Activated B cell treated with CpG ODN at 0.5 μM for 24 hours (primary cell): Measurements from ENCODE around the gene DDIT4. TPM values are rescaled to one million over a fixed set of nuclear protein-coding genes. Genes with fewer than 3 reads are reported as not detected.

Experiments used
- ATAC-seq: fragments of 200-7000 bp; cut with Tn5 transposase; one replicate; pipeline ENCODE4 v1.10.0; 2021; ENCODE audit warnings: low read depth, mild to moderate bottlenecking, moderate library complexity
- CTCF ChIA-PET: fragments of 350-600 bp; sonication (Branson Sonifier 250); formaldehyde crosslinking; loops from one replicate; lab custom pipeline; 2021; ENCODE audit warnings: antibody characterized with exemption; lab: Charles Lee
- POLR2A ChIA-PET: fragments of 350-600 bp; sonication (Branson Sonifier 250); formaldehyde crosslinking; loops from one replicate; lab custom pipeline; 2021; ENCODE audit warnings: antibody characterized with exemption; lab: Charles Lee
- DNase-seq: peaks from one replicate; pipeline ENCODE4 v3.0.0; 2022
- H3K27ac Mint-ChIP-seq: one replicate; pipeline ENCODE4 v1.8.0; 2020; ENCODE audit warnings: mixed read lengths
- H3K27me3 Mint-ChIP-seq: one replicate; pipeline ENCODE4 v1.8.0; 2021; ENCODE audit warnings: mixed read lengths
- H3K36me3 Mint-ChIP-seq: one replicate; pipeline ENCODE4 v1.8.0; 2021; ENCODE audit warnings: low read depth, mixed read lengths
- H3K4me1 Mint-ChIP-seq: one replicate; pipeline ENCODE4 v1.8.0; 2021; ENCODE audit warnings: mixed read lengths
- H3K4me3 Mint-ChIP-seq: one replicate; pipeline ENCODE4 v1.8.0; 2020; ENCODE audit warnings: mild to moderate bottlenecking, mixed read lengths
- H3K9me3 Mint-ChIP-seq: one replicate; pipeline ENCODE4 v1.8.0; 2020; ENCODE audit warnings: mixed read lengths
- CTCF ChIP-seq: fragments of 200-600 bp; IDR thresholded peaks from one replicate; pipeline ENCODE4 v1.8.0; 2022; ENCODE audit warnings: antibody characterized with exemption, mild to moderate bottlenecking
- intact Hi-C: fragments of 100-400 bp; cut with micrococcal nuclease; formaldehyde crosslinking; loops from one replicate; pipeline ENCODE4 v1.15.1; 2024
- total RNA-seq: library from RNA; stranded (reverse); gene quantifications from 2 replicates; pipeline ENCODE4 v1.2.3, GENCODE V29; 2022

The DDIT4 gene
- total RNA-seq, 1 donor from 2014 or later: 175 TPM

GRCh38 chr10:72276013-72276387, 2.3 kb downstream of the DDIT4 start:
- Mint-ChIP-seq H3K36me3 (peaks cover 32% of the 10 kb centered on the region), H3K27me3 (no peaks in the 10 kb centered on the region), H3K4me3 (peak overlapping the region; percentile 98), H3K9me3 (no peaks in the 10 kb centered on the region), H3K27ac (peak overlapping the region; percentile 94), H3K4me1 (peaks cover 38% of the 10 kb centered on the region)
- ChIA-PET CTCF (interaction anchor here (1.4 to 9.4 kb wide), 7 partner anchors 15 to 150 kb away, joined by 6 to 131 read pairs (median 16); no protein-coding TSS in a partner anchor), POLR2A (interaction anchor here (0.6 to 13.6 kb wide), 15 partner anchors 9 to 63 kb away, joined by 3 to 967 read pairs (median 12); partner anchors contain the start of genes ANAPC16 and ASCC1)
- TF ChIP-seq CTCF: no peak
- no peak for DNase-seq
- intact Hi-C loops: no loop called here
- no peak for ATAC-seq

GRCh38 chr10:72276421-72277339, 3.0 kb downstream of the DDIT4 start:
- peaks cover 36% of the 10 kb centered on the region for H3K4me1 Mint-ChIP-seq
- peak overlapping the region; percentile 94 for H3K27ac Mint-ChIP-seq
- DNase-seq: no peak
- H3K27me3 Mint-ChIP-seq: no peaks in the 10 kb centered on the region
- ATAC-seq: no peak
- H3K4me3 Mint-ChIP-seq: peak overlapping the region; percentile 98
- peaks cover 32% of the 10 kb centered on the region for H3K36me3 Mint-ChIP-seq
- ChIA-PET POLR2A (interaction anchor here (0.6 to 13.6 kb wide), 14 partner anchors 9 to 63 kb away, joined by 3 to 967 read pairs (median 34); partner anchors contain the start of genes ANAPC16 and ASCC1), CTCF (interaction anchor here (2.4 to 9.4 kb wide), 4 partner anchors 15 to 58 kb away, joined by 16 to 131 read pairs (median 27); no protein-coding TSS in a partner anchor)
- H3K9me3 Mint-ChIP-seq: no peaks in the 10 kb centered on the region
- no peak for TF ChIP-seq CTCF
- intact Hi-C loops: loop anchor here (1.0 kb wide), 1 partner anchor 9 kb away; no protein-coding TSS in a partner anchor

- POLR2A ChIA-PET: interaction anchor here (0.5 to 13.6 kb wide), 10 partner anchors 11 to 61 kb away, joined by 3 to 967 read pairs (median 6); partner anchors contain the start of gene ASCC1
- peaks cover 32% of the 10 kb centered on the region for H3K36me3 Mint-ChIP-seq
These were observed 3.7 kb downstream of the DDIT4 start for GRCh38 chr10:72277340-72277995.

GRCh38 chr10:72277996-72278667, 4.4 kb downstream of the DDIT4 start:
- ChIA-PET POLR2A (interaction anchor here (0.5 to 13.6 kb wide), 11 partner anchors 10 to 62 kb away, joined by 3 to 967 read pairs (median 5); partner anchors contain the start of gene ASCC1), CTCF (interaction anchor here (0.6 to 9.4 kb wide), 2 partner anchors 54 to 57 kb away, joined by 3 to 131 read pairs; no protein-coding TSS in a partner anchor)
- intact Hi-C loops: loop anchor here (1.0 kb wide), 1 partner anchor 7 kb away; no protein-coding TSS in a partner anchor
- ATAC-seq (no peak), DNase-seq (no peak)
- H3K27ac Mint-ChIP-seq: peak overlapping the region; percentile 32
- TF ChIP-seq CTCF: no peak
- no peak overlapping the region for H3K4me3 Mint-ChIP-seq
- H3K36me3 Mint-ChIP-seq: peaks cover 32% of the 10 kb centered on the region
- H3K9me3 Mint-ChIP-seq: no peaks in the 10 kb centered on the region
- H3K27me3 Mint-ChIP-seq: no peaks in the 10 kb centered on the region
- peaks cover 36% of the 10 kb centered on the region for H3K4me1 Mint-ChIP-seq

More at GRCh38 chr10:72277340-72277995, 3.7 kb downstream of the DDIT4 start:
- Mint-ChIP-seq H3K27ac (peak overlapping the region; percentile 35), H3K9me3 (no peaks in the 10 kb centered on the region), H3K4me1 (peaks cover 33% of the 10 kb centered on the region), H3K27me3 (no peaks in the 10 kb centered on the region), H3K4me3 (no peak overlapping the region)
- intact Hi-C loops: loop anchor here (1.0 kb wide), 1 partner anchor 8 kb away; no protein-coding TSS in a partner anchor
- CTCF ChIA-PET: interaction anchor here (0.6 to 9.4 kb wide), 2 partner anchors 54 to 57 kb away, joined by 3 to 131 read pairs; no protein-coding TSS in a partner anchor
- TF ChIP-seq CTCF: no peak
- DNase-seq: no peak
- ATAC-seq: no peak
